GM12874 (cell line): ENCODE results near the gene HHAT.

Experiments used
- TF ChIP-seq, protein P1 (sequence below): IDR thresholded peaks from 2 replicates; pipeline ENCODE4 v1.5.1; 2011; ENCODE audit warnings: low read depth, mild to moderate bottlenecking, control low read depth, low read length, moderate library complexity; ENCODE audit not compliant: insufficient read depth

HHAT gene

DNA sequence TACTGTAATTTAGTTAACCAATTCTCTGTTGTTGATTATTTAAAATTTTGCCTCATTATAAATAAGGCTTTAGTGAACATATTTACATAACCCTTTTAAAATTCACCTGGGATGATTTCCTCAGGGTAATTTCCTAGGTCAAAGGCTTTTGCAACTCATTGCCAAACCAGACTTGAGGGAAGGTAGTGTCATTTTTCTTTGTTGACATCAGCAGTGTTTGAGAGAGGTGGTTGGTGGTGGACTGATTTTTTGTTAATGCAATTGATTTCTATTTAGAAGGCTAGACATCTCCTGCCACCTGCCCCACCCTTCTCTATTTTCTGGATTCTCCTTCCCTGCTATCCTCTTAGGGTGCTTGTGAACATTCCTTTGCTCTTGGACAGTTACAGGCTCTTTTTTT lies 116.8 kb downstream of the HHAT start:
- TF ChIP-seq, protein P1, sequence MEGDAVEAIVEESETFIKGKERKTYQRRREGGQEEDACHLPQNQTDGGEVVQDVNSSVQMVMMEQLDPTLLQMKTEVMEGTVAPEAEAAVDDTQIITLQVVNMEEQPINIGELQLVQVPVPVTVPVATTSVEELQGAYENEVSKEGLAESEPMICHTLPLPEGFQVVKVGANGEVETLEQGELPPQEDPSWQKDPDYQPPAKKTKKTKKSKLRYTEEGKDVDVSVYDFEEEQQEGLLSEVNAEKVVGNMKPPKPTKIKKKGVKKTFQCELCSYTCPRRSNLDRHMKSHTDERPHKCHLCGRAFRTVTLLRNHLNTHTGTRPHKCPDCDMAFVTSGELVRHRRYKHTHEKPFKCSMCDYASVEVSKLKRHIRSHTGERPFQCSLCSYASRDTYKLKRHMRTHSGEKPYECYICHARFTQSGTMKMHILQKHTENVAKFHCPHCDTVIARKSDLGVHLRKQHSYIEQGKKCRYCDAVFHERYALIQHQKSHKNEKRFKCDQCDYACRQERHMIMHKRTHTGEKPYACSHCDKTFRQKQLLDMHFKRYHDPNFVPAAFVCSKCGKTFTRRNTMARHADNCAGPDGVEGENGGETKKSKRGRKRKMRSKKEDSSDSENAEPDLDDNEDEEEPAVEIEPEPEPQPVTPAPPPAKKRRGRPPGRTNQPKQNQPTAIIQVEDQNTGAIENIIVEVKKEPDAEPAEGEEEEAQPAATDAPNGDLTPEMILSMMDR = no peak

DNA sequence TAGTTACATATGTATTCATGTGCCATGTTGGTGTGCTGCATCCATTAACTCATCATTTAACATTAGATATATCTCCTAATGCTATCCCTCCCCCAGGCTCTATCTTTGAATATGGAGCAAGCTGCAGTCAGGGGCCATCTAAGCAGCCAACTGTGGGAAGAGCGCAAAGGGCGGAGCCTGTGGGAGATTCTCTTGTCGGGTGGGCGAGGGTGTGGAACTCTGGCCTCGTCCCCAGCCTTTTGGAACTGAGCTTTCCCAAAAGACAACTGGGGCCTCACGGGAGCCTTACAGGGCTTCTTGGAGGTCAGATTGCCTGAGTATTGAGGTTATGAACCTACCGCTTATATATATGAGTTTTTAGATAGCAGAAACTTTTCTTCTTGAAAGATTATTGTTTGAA lies 117.2 kb downstream of the HHAT start:
- TF ChIP-seq, protein P1 = no peak

DNA sequence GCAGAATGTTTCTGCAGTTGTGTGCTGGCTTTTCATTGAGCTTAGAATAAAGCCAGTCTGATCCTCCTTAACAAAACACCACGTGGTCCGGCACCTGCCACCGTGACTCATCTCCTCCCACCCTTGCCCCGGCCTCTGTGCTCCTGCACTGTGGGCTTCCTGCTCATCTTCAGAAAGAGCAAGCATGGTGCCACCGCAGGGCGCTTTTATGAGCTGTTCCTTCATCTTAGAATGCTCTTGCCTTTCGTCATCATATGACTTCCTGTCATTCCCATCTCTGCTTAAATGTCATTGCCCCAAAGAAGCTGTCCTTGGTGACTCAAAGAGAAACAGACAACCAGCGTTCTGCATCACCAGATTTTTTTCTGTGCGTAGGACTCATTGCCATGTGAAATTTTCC lies 117.8 kb downstream of the HHAT start:
- TF ChIP-seq, protein P1 = no peak

DNA sequence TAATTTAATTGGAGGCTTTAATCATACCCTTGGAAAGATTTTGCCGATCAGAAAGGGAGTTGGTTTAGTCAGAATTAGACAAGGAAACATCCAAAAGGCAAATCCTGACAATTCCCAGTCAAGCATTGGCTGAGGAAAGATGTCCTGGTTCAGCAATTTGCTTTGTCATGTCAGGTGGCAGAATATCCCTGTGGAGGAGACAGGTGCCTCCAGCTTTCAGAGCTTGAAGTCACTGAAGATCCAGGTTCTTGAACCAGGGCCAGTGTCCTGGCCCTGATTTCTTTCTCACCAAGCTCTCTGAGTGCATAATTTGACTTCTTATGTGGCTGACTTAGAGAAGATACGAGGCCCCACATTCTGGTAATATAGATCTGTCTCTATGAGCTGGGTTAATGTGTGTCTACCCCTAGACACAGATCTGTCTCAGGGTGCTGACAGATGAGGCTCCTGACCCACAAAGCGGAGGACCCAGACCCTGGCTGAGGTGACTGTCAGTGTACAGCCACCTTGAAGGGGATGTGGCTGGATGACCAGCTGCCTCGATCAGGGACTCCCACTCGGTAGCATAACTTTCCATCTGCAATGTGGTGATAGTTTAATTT lies 118.9 kb downstream of the HHAT start:
- TF ChIP-seq, protein P1 = no peak

DNA sequence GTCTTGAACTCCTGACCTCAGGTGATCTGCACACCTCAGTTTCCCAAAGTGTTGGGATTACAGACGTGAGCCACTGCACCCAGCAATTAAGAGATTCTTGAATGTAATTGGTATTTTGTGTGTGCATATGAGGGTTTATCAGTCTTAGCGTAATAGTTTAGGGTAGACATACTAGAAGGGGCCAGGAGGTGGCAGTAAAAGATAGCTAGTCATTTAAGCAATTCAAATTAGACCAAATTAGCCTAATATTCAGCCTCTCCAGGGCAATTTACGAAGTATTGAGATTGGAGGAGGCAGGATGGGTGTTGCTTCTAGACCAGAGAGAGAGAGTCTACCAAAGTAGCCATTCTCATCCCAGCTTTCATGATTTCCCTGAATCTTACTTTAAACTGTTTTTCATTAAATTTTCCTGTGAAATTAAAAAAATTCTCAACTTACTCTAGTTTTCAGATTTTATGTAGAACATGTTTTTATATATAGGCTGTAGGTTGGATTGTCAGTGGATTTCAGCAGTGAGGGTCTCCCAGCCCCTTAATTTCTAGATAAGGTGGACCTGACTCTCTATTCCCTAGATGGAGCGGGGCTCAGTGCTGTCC lies 119.7 kb downstream of the HHAT start:
- TF ChIP-seq, protein P1 = peak; percentile 47; the same call in 1 of the 2 replicates

DNA sequence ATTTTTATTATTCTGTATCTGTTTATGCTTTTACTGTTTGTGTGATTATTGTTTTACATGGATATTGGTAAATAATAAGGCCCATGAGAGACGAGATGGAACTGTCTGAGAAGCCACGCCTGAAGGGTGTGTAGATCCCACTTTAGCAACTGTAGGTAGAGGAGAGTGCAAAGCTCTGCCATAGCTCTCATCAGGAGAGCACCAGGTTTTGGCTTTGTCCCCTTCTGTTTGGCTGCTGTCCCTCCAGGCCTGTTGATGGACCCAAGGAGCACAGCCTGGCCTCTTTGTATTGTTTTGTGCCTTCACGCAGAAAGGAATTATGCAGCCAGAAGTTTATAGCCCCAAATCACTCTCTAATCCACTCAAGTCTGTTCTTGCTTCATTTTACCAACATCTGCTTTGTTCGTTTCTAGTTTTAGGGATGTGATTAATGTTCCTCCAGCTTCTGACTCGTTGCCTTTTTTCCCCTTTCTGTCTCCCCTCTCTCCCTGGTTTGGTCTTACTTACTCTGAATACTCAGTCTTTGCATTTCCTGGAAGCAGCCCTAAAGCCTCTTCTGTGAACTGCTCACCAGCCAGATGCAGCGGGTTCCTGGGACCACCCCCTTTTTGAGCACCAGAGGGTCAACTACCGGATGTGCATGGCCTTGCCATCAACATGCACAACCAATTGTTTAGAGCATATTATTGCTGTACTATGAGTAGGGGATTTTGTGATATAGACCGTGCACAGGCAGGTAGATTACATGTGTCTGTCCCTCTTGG lies 127.3 kb downstream of the HHAT start:
- TF ChIP-seq, protein P1 = no peak

DNA sequence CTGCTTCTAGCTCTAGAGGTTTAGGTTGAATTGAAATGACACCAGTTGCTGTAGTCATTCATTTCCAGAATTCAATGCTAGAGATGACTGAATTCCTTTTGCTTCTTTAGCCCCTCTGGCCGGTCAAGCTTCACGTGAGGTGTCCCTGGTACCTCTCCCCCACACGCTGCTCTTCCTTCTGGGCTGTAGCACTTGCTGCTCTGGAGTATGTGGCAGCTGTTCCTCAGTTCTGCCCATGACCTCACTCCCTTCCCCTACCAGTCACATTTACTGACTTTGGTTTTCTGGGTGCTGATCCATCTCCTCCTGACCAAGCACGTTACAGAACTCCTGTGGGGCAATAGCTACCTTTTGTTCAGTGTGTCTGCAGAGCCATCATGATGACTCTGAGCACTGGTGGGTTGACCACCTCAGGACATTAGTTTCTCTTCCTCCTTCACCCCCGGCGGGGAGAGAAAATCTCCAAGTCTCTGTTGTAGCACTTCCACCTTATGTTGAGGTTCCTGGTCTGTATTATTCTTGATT lies 128.1 kb downstream of the HHAT start:
- TF ChIP-seq, protein P1 = no peak
